H9 (cell line): ENCODE results near the gene CERS1. TPM values are rescaled to one million over a fixed set of nuclear protein-coding genes. Genes with fewer than 3 reads are reported as not detected.

Experiments
- DNase-seq: peaks from one replicate; pipeline ENCODE4 v3.0.0-alpha.2; 2017
- H2AFZ ChIP-seq: one replicate; pipeline ENCODE4 v1.6.1; 2013; ENCODE audit warnings: mild to moderate bottlenecking, low read length, control low read depth, moderate library complexity
- H2AK5ac ChIP-seq: 2 replicates; pipeline ENCODE4 v1.6.1; 2013; ENCODE audit warnings: low read length, control low read depth, mixed read lengths; ENCODE audit not compliant: insufficient read length
- H2BK120ac ChIP-seq: one replicate; pipeline ENCODE4 v1.6.1; 2013; ENCODE audit warnings: low read depth, mild to moderate bottlenecking, low read length, control low read depth, inconsistent platforms; ENCODE audit not compliant: poor library complexity, severe bottlenecking
- H2BK12ac ChIP-seq: 2 replicates; pipeline ENCODE4 v1.6.1; 2013; ENCODE audit warnings: low read length, control low read depth, mixed read lengths, low read depth; ENCODE audit not compliant: insufficient read length
- H2BK15ac ChIP-seq: 2 replicates; pipeline ENCODE4 v1.6.1; 2013; ENCODE audit warnings: low read depth, low read length, control low read depth
- H2BK20ac ChIP-seq: one replicate; pipeline ENCODE4 v1.6.1; 2013; ENCODE audit warnings: low read depth, mild to moderate bottlenecking, low read length, control low read depth, inconsistent platforms; ENCODE audit not compliant: poor library complexity, severe bottlenecking
- H2BK5ac ChIP-seq: 2 replicates; pipeline ENCODE4 v1.6.1; 2013; ENCODE audit warnings: low read length, control low read depth, mixed read lengths; ENCODE audit not compliant: insufficient read length
- H3K14ac ChIP-seq: 2 replicates; pipeline ENCODE4 v1.6.1; 2013; ENCODE audit warnings: low read length, control low read depth; ENCODE audit not compliant: insufficient read depth
- H3K18ac ChIP-seq: 2 replicates; pipeline ENCODE4 v1.6.1; 2013; ENCODE audit warnings: low read depth, mild to moderate bottlenecking, mixed read lengths, low read length, control low read depth; ENCODE audit not compliant: insufficient read length
- H3K23ac ChIP-seq: 2 replicates; pipeline ENCODE4 v1.6.1; 2013; ENCODE audit warnings: low read length, control low read depth, mixed read lengths, low read depth; ENCODE audit not compliant: insufficient read length
- H3K23me2 ChIP-seq: 2 replicates; pipeline ENCODE4 v1.6.1; 2013; ENCODE audit warnings: low read depth, mild to moderate bottlenecking, mixed read lengths, low read length, control low read depth; ENCODE audit not compliant: insufficient read length, poor library complexity, severe bottlenecking
- H3K27ac ChIP-seq: 2 replicates; pipeline ENCODE4 v1.5.1; 2013; ENCODE audit warnings: low read length, control low read depth, mixed read lengths, low read depth; ENCODE audit not compliant: insufficient read length
- H3K27me3 ChIP-seq: 2 replicates; pipeline ENCODE4 v1.6.1; 2013; ENCODE audit warnings: low read length, control low read depth, inconsistent platforms; ENCODE audit not compliant: insufficient read depth
- H3K4ac ChIP-seq: 2 replicates; pipeline ENCODE4 v1.6.1; 2013; ENCODE audit warnings: low read depth, mild to moderate bottlenecking, control low read depth, inconsistent platforms, low read length, moderate library complexity
- H3K4me1 ChIP-seq: 2 replicates; pipeline ENCODE4 v1.6.1; 2013; ENCODE audit warnings: low read length, control low read depth, inconsistent platforms; ENCODE audit not compliant: insufficient read depth
- H3K4me2 ChIP-seq: 2 replicates; pipeline ENCODE4 v1.6.1; 2013; ENCODE audit warnings: low read length, control low read depth, mixed read lengths; ENCODE audit not compliant: insufficient read length, insufficient read depth
- H3K56ac ChIP-seq: 2 replicates; pipeline ENCODE4 v1.6.1; 2013; ENCODE audit warnings: low read depth, mild to moderate bottlenecking, mixed read lengths, low read length, control low read depth; ENCODE audit not compliant: insufficient read length
- H3K79me1 ChIP-seq: 2 replicates; pipeline ENCODE4 v1.6.1; 2013; ENCODE audit warnings: low read depth, mild to moderate bottlenecking, moderate library complexity, low read length, control low read depth, inconsistent platforms; ENCODE audit not compliant: insufficient read depth, poor library complexity, severe bottlenecking
- H3K79me2 ChIP-seq: 2 replicates; pipeline ENCODE4 v1.6.1; 2013; ENCODE audit warnings: low read length, control low read depth, inconsistent platforms; ENCODE audit not compliant: insufficient read depth
- H3K9ac ChIP-seq: 2 replicates; pipeline ENCODE4 v1.6.1; 2013; ENCODE audit warnings: low read length, control low read depth, mixed read lengths; ENCODE audit not compliant: insufficient read length; ENCODE audit errors: extremely low read depth
- H3K9me3 ChIP-seq: one replicate; pipeline ENCODE4 v1.6.1; 2013; ENCODE audit warnings: low read depth, low read length, inconsistent platforms; ENCODE audit not compliant: control insufficient read depth
- H3T11ph ChIP-seq: one replicate; pipeline ENCODE4 v1.6.1; 2013; ENCODE audit warnings: mild to moderate bottlenecking, low read length, control low read depth, inconsistent platforms
- H4K20me1 ChIP-seq: one replicate; pipeline ENCODE4 v1.6.1; 2013; ENCODE audit not compliant: control insufficient read depth, insufficient read length, insufficient read depth
- H4K5ac ChIP-seq: 2 replicates; pipeline ENCODE4 v1.6.1; 2013; ENCODE audit warnings: low read depth, mild to moderate bottlenecking, mixed read lengths, low read length, control low read depth; ENCODE audit not compliant: insufficient read length
- H4K8ac ChIP-seq: replicated peaks from 2 replicates; pipeline ENCODE4 v1.6.1; 2013; ENCODE audit warnings: low read length, control low read depth, mixed read lengths, low read depth; ENCODE audit not compliant: insufficient read length
- H4K91ac ChIP-seq: 2 replicates; pipeline ENCODE4 v1.6.1; 2013; ENCODE audit warnings: low read depth, mild to moderate bottlenecking, moderate library complexity, mixed read lengths, low read length, control low read depth; ENCODE audit not compliant: insufficient read length
- H3K27ac Mint-ChIP-seq, 3 experiments: 2 replicates in 2 of 3; 3 replicates in 1 of 3; pipeline ENCODE4 v1.8.0; 2020 to 2021; ENCODE audit warnings: mixed read lengths in 3 of 3, mild to moderate bottlenecking in 1 of 3, moderate library complexity in 1 of 3
- H3K27me3 Mint-ChIP-seq: 2 replicates; pipeline ENCODE4 v1.8.0; 2021; ENCODE audit warnings: low read depth, mild to moderate bottlenecking, moderate library complexity, mixed read lengths
- H3K36me3 Mint-ChIP-seq, 3 experiments: 2 replicates in 2 of 3; 3 replicates in 1 of 3; pipeline ENCODE4 v1.8.0; 2020 to 2021; ENCODE audit warnings: low read depth in 3 of 3, mixed read lengths in 3 of 3; ENCODE audit not compliant: insufficient read depth in 1 of 3
- H3K4me1 Mint-ChIP-seq, 2 experiments: 2 replicates each; pipeline ENCODE4 v1.8.0; 2020; ENCODE audit warnings: mixed read lengths in 2 of 2
- H3K4me3 Mint-ChIP-seq, 2 experiments: 2 replicates in 1 of 2; 3 replicates in 1 of 2; pipeline ENCODE4 v1.8.0; 2020 to 2021; ENCODE audit warnings: mild to moderate bottlenecking in 2 of 2, mixed read lengths in 2 of 2, moderate library complexity in 1 of 2
- H3K9me3 Mint-ChIP-seq, 2 experiments: 2 replicates in 1 of 2; 3 replicates in 1 of 2; pipeline ENCODE4 v1.8.0; 2020; ENCODE audit warnings: mild to moderate bottlenecking in 2 of 2, mixed read lengths in 2 of 2, moderate library complexity in 1 of 2
- CTCF ChIP-seq: fragments of 200-600 bp; sonication (generic); conservative IDR thresholded peaks from 3 replicates; pipeline ENCODE4 v1.8.0; 2021; ENCODE audit warnings: antibody characterized with exemption, mild to moderate bottlenecking
- WGBS: extraction: QIAGEN DNeasy Blood & Tissue Kit; methylation state at CpG from one replicate; pipeline ENCODE4 v1.1.7; 2013; ENCODE audit warnings: missing lambda C conversion rate, low lambda C conversion rate, mixed read lengths; ENCODE audit not compliant: insufficient read length; ENCODE audit errors: extremely low coverage; 5-methylcytosine and 5-hydroxymethylcytosine counted together
- total RNA-seq: library from RNA; stranded (reverse); gene quantifications from 2 replicates; pipeline ENCODE4 v1.2.1, GENCODE V29; 2021

The CERS1 gene
- total RNA-seq, 1 experiment from 2014 or later: 19.3 TPM

- peak; percentile 93 for TF ChIP-seq CTCF
- Histone ChIP-seq H3K4me2 (no peak overlapping the region), H3K18ac (no peak overlapping the region), H2BK20ac (no peak overlapping the region), H2BK12ac (no peak overlapping the region), H2AFZ (no peak overlapping the region), H3K27me3 (no peaks in the 10 kb centered on the region), H2BK5ac (no peak overlapping the region), H3K9me3 (no peaks in the 10 kb centered on the region), H3K56ac (no peak overlapping the region), H4K8ac (no peak overlapping the region), H3K79me1 (peaks cover 5% of the 10 kb centered on the region), H2BK120ac (no peak overlapping the region), H3K23me2 (no peaks in the 10 kb centered on the region), H4K5ac (no peak overlapping the region), H2AK5ac (no peak overlapping the region), H3K4ac (no peak overlapping the region), H3K23ac (no peak overlapping the region), H4K20me1 (no peaks in the 10 kb centered on the region), H3K79me2 (peaks cover 6% of the 10 kb centered on the region; the same call in 1 of the 2 replicates), H3K14ac (no peak overlapping the region), H3T11ph (no peak overlapping the region), H3K27ac (no peak overlapping the region), H3K4me1 (no peaks in the 10 kb centered on the region), H4K91ac (no peak overlapping the region), H3K9ac (no peak overlapping the region), H2BK15ac (no peak overlapping the region)
- H3K4me3 Mint-ChIP-seq: no peak overlapping the region
- DNase-seq: peak; percentile 83
- no peaks in the 10 kb centered on the region; a peak in 1 of 5 replicates for H3K9me3 Mint-ChIP-seq
- peak overlapping the region in 2 of 3 experiments; percentile 5 to 61; a peak in 1 of 7 replicates for H3K27ac Mint-ChIP-seq
- peaks cover 10 to 13% of the 10 kb centered on the region in 2 experiments for H3K4me1 Mint-ChIP-seq
- no CpG with 5 or more reads among the region's 19 CpGs for WGBS
- H3K27me3 Mint-ChIP-seq: no peaks in the 10 kb centered on the region
- H3K36me3 Mint-ChIP-seq: peaks cover 31 to 47% (median 45%) of the 10 kb centered on the region in 3 experiments; a peak in 6 of 7 replicates
Observed at GRCh38 chr19:18846862-18847548, 49.0 kb downstream of the CERS1 start.
